Keratinocyte (primary cell): ENCODE results near the gene CNTROB.

Source experiments
- EZH2 ChIP-seq: IDR thresholded peaks from one replicate; pipeline ENCODE4 v1.6.1; 2012; ENCODE audit warnings: inconsistent platforms, mild to moderate bottlenecking, low read length, moderate library complexity
- TF ChIP-seq, protein P1 (sequence below), 3 experiments: IDR thresholded peaks in 1 of 3; conservative IDR thresholded peaks in 1 of 3; optimal IDR thresholded peaks in 1 of 3; 2 replicates in 2 of 3; 3 replicates in 1 of 3; pipeline versions ENCODE3 to v1.5.1; 2011; ENCODE audit warnings: low read length in 3 of 3, mild to moderate bottlenecking in 3 of 3, moderate library complexity in 2 of 3, control low read depth in 1 of 3, inconsistent platforms in 1 of 3; ENCODE audit not compliant: insufficient read depth in 2 of 3; ENCODE audit errors: extremely low read depth in 1 of 3

- TF ChIP-seq, protein P1, sequence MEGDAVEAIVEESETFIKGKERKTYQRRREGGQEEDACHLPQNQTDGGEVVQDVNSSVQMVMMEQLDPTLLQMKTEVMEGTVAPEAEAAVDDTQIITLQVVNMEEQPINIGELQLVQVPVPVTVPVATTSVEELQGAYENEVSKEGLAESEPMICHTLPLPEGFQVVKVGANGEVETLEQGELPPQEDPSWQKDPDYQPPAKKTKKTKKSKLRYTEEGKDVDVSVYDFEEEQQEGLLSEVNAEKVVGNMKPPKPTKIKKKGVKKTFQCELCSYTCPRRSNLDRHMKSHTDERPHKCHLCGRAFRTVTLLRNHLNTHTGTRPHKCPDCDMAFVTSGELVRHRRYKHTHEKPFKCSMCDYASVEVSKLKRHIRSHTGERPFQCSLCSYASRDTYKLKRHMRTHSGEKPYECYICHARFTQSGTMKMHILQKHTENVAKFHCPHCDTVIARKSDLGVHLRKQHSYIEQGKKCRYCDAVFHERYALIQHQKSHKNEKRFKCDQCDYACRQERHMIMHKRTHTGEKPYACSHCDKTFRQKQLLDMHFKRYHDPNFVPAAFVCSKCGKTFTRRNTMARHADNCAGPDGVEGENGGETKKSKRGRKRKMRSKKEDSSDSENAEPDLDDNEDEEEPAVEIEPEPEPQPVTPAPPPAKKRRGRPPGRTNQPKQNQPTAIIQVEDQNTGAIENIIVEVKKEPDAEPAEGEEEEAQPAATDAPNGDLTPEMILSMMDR (optimal IDR thresholded peaks at IDR 0.05 in 1 of 3, IDR thresholded peaks at IDR 0.05 in 1 of 3, conservative IDR thresholded peaks at IDR 0.05 in 1 of 3; ENCODE audit: extremely low read depth in 1 of 3, insufficient read depth in 2 of 3, low read length in 3 of 3), result no peak
- no peak for TF ChIP-seq EZH2
Observed at GRCh38 chr17:7987112-7987893, 55.3 kb downstream of the CNTROB start.
